Fibroblast of the conjunctiva (primary cell): ENCODE measurements around the gene PLXDC2.

ENCODE experiments used
- DNase-seq: peaks from one replicate; pipeline ENCODE4 v3.0.0-alpha.2; 2010; ENCODE audit warnings: low read depth

Gene PLXDC2

DNA sequence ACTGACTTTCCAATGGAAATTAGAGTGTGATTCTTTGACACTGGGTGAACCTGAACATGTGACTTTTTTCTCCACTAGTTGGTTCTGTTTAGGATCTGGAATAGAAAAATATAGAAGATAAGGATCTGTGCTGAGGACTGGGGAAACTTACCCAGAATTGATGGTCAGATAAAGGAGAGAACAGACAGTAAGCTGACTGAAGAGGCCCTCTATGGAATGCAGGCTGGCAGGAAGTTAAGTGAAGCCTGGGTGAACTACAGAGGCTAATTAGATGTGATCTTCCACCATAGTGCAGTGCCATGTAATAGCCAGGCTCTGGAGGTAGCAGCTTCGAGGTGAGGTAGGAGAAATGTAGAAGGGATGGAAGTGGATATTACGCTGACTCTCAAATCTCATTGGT, 455.3 kb downstream of the PLXDC2 start:
- no peak for DNase-seq

DNA sequence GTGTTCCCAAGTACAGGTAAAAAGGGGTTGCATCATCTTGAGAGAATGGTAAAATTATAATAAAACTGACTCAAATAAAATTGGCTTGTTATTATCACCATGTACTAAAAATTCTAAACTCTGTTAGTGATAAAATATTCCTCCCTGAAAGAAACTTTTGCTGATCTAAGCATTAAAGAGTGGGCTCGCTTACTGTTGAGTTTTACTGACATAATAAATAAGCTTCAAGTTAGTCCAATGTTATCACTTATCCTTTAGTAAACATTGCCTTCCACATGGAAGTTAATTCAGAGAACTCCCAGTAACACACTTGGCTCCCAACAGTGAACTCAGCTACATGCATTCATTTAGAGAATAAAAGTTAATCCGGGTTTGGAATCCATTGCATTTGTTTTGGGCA, 456.4 kb downstream of the PLXDC2 start:
- DNase-seq: no peak

DNA sequence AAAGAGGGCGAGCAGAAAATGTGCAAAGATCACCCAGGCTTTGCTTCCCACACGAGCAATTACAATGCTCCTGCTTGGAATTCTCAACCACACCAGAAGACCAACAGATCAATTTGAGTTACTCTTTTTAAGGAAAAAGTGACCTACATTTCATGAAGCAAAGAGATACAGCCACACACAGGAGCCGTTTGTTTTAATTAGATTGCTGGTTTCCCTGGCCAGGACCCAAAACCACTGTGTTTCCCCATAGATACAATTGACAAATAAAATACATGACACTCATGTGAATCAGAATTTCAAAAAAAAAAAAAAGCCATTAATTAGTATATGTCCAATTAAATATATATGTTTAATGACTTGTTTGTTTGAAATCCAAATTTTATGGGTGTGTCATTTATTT, 458.3 kb downstream of the PLXDC2 start:
- no peak for DNase-seq

DNA sequence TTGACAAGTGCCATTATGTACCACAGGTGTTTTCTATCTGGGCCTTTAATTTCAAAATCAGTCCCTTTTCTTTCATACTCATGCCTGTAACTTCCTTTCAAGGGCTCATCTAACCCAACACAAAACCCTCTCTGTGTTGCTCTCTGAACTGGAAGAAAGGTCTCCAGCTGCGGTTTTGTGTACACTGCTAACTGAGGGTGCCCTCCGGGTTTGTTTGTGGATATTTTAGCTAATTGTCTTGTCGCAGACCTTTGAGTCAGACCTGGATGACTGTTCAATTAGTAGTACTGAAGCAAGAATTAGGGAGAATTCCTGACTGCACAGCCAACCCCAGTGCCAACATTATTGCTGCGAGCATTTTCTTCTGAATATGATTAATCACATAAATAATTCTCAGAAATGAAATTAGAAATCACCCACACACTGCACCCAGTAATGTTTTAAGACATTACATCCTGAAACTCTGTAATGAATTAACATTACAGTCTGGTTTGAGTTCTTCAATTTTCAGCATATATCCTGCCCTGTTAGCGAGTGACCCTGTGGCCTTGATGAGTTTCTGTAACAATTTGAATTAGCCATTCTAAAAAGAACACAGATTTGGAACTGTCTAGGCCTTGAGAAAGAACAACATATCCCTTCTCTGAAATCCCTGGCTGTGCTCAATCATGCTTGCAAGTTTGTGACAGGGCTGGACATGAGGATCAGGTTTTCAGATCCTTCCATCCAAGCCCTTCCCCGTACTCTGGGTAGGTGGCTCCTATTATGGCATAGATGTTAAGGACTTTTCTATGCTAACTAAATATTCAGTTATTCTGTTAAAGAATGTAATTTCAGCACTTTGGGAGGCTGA, 460.1 kb downstream of the PLXDC2 start:
- DNase-seq: no peak

DNA sequence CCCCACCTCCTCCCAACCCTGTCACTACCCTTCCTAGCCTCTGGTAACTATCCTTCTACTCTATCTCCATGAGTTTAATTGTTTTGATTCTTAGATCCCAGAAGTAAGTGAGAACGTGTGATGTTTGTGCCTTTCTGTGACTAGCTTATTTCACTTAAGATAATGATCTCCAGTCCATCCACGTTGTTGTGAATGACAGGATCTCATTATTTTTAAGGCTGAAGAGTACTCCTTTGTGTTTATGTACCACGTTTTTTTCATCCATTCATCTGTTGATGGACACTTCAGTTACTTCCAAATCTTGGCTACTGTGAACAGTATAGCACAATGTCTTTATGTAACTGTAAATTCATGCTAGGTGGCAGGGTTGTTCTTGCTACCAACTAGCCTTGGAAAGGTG, 461.6 kb downstream of the PLXDC2 start:
- no peak for DNase-seq

DNA sequence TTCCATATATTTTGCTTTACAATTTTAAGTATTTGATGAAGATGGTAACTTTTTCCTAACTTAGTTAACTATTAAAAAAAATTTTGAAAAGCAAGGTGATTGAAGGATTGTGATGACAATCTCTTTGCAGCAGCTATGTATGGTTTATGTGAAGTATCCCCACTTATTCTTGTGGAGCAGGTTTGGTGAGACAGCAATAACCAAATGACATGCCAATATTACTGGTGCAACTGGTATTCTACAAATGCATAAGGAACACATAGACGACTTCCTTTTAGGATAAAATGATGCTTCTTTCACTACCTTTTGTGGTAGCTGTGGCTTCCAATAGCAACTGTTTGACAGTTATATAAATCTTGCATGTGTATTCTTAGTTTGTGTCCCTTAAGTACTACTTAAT, 465.3 kb downstream of the PLXDC2 start:
- no peak for DNase-seq

DNA sequence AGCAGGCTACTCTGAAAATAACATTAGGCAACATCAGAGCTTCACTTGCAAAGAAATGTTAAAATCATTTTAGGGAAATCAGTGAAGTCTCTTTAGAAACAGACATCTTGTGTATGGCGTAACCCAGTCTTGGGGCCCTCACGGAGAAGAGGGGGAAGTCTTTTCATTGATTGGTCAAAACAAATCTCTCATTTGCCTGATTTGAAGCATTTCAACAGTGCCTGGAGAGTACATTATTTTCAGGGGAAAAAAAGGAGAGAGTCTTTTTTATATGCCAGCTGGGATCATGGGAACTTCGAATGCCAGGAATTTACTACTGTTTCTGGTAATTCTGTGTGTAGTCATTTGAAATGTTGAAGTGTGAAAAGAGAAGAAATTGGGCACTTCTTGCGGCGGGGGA, 471.4 kb downstream of the PLXDC2 start:
- no peak for DNase-seq

DNA sequence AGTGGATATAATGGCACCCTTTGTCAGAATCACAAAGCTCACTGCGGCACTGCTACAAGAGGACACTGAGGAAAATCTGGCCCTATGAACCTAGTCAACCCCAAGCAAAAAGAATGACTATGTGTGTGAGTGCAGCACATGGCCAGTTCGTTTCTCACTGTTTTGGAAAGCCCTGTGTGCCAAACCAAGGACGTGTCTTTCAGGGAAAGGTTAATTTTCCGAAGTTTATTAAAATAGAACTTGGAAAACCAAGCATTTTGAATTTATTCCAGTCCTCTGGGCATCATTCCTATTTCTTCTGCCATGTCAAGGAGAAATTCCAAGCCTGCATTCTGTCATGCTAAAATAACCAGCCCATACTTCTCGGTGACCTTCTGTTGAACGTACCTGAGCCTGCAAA, 471.8 kb downstream of the PLXDC2 start:
- no peak for DNase-seq

DNA sequence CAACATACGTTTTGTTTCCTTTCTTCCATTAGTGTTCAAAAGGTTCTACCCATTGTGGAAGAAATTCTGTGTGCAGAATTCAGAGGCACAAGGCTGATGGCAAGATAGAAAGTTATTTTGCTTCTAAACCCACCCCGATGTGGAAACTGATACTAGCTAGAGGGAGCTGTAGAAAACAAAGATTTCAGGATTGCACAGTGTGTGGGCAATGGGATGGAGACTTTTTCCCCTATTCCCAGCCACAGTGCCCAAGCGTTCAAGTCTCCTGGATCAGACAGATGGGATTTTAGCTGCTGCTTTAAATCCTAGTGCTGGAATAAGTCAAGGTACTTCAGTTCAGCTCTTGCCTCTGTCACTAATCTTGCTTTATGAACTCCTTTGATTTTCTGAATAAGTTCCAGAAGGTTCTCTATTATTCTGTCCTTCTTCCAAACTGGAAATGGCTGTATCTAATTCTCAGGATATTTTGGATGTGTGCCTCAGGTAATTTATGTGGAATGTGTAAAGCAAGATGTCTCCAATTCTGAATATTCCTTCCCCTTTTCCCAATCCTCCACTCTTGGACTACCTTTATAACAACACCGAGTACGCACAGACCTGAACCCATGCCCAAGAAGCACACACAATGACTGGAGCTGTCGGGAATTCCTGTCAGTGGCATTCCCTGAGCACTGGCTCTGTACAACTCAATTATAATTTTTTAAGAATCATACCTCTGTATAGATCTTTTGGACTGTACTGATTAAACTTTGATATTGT, 473.0 kb downstream of the PLXDC2 start:
- DNase-seq: no peak

DNA sequence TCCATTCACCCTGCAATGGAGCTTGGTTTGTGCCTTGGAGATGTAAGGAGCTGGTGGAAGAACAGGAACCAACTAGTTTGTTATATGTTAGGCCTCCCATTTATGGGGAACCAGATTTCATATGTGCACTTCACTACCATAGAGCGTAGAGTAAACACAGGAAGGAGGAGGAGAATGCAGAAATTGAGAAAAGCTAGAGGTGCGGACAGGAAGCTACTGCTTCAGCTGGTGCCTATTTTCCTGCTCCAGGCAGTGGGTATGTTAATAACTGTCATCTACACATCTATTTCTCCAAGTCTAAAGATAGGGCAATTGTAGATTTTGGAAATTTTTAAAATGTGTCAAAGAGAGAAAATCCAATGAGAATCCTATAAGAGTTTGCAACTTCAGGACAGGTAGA, 482.2 kb downstream of the PLXDC2 start:
- no peak for DNase-seq

DNA sequence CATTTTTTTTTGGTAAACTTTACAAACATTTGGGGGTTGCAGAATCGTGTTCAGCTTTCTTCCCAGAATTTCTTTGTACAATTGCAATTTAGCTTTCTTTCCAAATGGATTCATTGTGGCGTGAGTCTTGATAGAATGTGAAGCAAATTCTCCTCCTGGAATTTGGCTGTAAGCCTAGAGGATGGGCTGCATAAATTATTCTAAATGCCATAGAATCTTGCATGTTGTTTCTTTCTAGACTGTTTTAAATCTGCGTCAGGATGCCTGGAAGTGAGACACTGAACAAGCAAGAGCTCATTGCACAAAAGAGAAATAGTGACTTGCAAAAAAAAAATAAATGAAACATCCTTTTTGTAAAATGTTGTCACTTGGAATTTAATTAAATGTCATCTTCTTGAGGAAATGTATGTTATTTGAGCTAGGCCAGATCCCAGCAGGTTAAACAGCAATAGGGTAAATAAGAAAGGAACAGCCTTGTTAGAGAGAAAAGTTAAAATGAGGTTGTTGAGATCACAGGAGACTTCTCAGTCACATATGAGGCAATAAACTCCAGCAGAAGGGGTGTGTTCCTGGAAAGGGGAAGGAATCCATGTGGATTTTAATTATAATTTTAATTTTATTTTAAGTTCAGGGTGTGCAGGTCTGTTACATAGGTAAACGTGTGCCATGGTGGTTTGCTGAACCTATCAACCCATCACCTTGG, 483.0 kb downstream of the PLXDC2 start:
- no peak for DNase-seq

DNA sequence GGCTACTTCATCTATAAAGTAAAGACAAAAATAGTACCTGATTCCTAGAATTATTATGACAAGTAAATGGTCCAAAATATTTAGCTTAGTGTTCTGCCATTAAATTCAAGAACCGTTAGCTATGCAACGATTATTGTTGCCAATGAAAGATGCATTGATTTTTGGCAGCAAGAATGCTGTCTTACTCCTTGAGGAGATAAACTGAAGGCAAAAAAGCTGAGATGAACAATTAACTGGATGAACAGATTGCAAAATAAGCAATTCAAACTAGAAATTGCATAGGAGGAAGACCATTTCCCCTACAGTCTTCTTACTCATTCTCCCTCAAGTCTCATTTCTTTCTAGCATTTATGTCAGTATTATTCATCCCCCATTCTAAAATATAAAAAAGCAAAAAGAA, 484.5 kb downstream of the PLXDC2 start:
- DNase-seq: no peak

DNA sequence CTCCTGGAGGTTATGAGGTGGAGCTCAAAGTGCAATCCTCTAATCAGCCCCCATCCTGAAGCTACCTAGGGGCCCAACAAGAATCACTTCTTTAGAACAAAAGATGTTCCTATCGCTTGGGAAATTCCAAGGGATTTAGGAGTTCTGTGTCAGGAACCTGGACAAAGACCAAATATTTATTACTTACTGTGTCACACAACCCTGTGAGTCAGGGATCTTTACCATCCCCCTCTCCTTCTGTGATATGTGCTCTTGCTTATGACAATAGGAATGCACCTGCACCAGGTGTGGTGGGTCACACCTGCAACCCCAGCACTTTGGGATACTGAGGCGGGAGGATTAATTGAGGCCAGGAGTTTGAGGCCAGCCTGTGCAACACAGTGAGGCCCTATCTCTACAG, 485.8 kb downstream of the PLXDC2 start:
- no peak for DNase-seq

DNA sequence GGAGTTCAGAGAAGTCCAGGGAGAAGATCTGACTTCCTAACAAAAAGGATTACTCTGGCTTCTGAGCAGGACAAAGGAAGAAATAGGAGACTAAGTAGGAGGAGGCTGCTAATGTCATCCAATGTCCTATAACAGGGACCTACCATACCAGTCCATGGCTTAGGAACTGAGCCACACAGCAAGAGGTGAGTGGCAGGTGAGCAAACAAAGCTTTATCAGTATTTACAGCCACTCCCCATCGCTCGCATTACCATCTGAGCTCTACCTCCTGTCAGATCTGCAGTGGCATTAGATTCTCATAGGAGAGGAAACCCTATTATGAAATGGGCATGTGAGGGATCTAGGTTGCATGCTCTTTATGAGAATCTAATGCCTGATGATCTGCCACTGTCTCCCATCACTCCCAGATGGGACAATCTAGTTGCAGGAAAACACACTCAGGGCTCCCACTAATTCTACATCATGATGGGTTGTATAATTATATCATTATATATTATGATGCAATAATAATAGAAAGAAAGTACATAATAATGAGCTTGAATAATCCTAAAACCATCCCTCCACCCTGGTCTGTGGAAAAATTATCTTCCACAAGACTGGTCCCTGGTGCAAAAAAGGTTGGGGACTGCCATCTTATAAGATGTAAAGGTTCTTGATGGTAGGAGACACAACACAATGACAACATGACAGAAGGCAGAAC, 487.4 kb downstream of the PLXDC2 start:
- no peak for DNase-seq

DNA sequence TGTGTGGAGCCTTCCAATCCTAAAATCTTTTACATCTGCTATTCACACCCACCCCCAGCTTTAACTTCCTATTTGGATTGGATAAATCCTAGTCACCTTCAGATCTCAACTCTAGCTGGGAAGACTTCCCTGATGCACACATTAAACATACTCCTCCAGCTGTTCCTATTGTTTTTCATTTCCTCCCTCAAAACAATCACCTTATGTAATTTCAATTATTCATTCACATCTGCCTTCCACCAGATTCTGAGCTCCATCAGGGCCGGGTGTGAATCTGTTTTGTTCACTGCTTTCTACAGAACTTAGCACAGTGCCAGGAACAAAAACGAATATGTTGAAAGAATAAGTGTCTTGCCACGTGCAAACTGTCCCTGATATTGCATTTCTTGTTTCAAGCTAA, 497.4 kb downstream of the PLXDC2 start:
- no peak for DNase-seq

DNA sequence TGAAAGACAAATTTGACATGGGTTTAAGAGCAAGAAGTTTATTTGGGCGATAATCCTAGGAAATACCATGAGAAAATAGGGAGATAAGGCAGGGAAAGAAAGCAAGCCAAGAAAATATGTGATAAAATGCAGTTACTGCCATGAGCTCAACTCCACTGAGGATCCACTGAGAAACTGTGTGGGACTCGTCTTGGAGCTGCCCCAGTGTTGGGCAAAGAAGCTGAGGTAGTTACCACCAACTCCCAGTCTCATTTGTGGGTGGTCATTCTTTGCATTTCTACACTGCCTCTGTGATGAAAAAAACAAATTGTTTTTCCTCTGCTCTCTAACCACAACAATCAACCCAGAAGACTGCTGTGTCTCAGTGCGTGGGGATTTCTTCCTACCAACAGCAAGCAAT, 498.2 kb downstream of the PLXDC2 start:
- no peak for DNase-seq

DNA sequence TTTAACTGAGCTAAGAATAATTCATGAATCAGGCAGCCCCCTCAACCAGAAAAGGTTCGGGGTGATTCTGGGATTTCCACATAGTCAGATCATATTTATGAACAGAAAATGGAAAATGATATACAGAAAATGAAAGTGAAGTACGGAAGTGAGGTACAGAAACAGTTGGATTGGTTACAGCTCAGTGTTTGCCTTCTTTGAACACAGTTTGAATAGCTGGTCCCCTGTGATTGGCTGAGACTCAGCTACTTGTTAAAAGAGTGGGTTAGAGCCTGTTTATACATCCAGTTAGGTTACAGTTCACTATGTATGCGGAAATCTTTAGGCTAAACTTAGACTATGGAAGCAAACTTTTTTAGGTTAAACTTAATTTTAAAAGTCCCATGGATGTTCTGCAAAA, 511.7 kb downstream of the PLXDC2 start:
- no peak for DNase-seq

DNA sequence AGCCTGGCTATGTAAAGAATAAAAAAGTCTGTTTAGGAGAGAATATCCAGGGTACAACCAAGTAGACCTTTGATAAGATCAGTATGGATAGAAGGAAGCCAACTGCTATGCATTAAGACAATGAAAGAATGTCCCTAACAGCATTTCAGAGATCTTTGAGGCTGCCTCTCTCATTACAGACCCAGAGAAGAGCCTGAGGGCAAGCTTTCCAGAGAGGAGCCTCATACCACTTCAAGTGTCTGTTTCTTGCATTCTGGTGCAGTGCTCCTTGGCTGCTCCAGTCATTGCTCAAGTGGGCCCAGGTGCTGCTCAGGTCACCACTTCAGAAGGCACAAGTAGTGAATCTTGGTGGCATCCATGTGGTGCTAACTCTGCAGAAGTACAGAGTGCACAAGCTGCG, 514.0 kb downstream of the PLXDC2 start:
- DNase-seq: no peak

DNA sequence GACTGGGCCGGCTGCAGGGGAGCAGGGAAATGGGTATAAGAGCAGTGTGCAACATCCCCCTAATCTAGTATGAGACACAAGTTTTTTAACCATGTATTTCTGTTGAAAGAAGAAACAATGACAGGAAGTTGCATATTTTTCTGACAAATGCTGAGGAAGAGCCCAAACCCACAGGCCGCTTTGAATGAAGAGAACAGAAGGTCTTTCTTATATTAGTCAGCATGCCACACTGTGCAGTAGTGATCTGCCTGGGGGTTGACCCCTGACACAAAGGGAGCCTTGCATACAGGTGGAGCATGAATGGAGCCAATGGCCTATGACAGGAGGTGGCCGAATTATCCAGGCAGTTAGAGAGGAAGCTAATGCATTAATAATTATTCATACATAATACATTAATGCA, 518.3 kb downstream of the PLXDC2 start:
- DNase-seq: no peak
